ENCODE results near the gene ATP8A2.

Gene ATP8A2

GRCh38 chr13:25846222-25846984 lies 474.6 kb downstream of the ATP8A2 start:
- DNase-seq, result no peak

GRCh38 chr13:25847145-25847544 lies 475.4 kb downstream of the ATP8A2 start:
- no peak for DNase-seq

- no peak for DNase-seq
These were observed 476.2 kb downstream of the ATP8A2 start for GRCh38 chr13:25847635-25848626.

- no peak for DNase-seq
These were observed 477.3 kb downstream of the ATP8A2 start for GRCh38 chr13:25848812-25849745.

- no peak for DNase-seq
These were observed 486.1 kb downstream of the ATP8A2 start for GRCh38 chr13:25857830-25858229.

- DNase-seq, result no peak
These were observed 487.8 kb downstream of the ATP8A2 start for GRCh38 chr13:25859528-25859927.

GRCh38 chr13:25860265-25860664 lies 488.5 kb downstream of the ATP8A2 start:
- no peak for DNase-seq

GRCh38 chr13:25860862-25861261 lies 489.1 kb downstream of the ATP8A2 start:
- DNase-seq, result no peak

GRCh38 chr13:25862156-25862555 lies 490.4 kb downstream of the ATP8A2 start:
- DNase-seq, result no peak

GRCh38 chr13:25864116-25864515 lies 492.3 kb downstream of the ATP8A2 start:
- DNase-seq, result peak in 1 of 58 donors; percentile 32

- no peak for DNase-seq
These were observed 493.2 kb downstream of the ATP8A2 start for GRCh38 chr13:25864936-25865335.

- DNase-seq, result no peak
These were observed 493.6 kb downstream of the ATP8A2 start for GRCh38 chr13:25865391-25865790.

- DNase-seq, result no peak
These were observed 495.3 kb downstream of the ATP8A2 start for GRCh38 chr13:25867038-25867437.

- no peak for DNase-seq
These were observed 496.7 kb downstream of the ATP8A2 start for GRCh38 chr13:25868490-25868889.

GRCh38 chr13:25869941-25870340 lies 498.2 kb downstream of the ATP8A2 start:
- DNase-seq, result no peak

GRCh38 chr13:25871389-25872125 lies 499.8 kb downstream of the ATP8A2 start:
- no peak for DNase-seq

- peak in 1 of 58 donors; percentile 8 for DNase-seq
These were observed 500.9 kb downstream of the ATP8A2 start for GRCh38 chr13:25872481-25873241.

GRCh38 chr13:25873242-25873612 lies 501.5 kb downstream of the ATP8A2 start:
- no peak for DNase-seq

- no peak for DNase-seq
These were observed 502.4 kb downstream of the ATP8A2 start for GRCh38 chr13:25874064-25874737.

Data from anterior cingulate cortex (tissue), 58 donors.